HG02852 (cell line): ENCODE measurements around the gene POLD2.
"Not testable (repeated sequence)": the region's sequence is repeated elsewhere in the genome, so short reads cannot be mapped to it uniquely, and the experiment has no call there.

Experiments used
- ATAC-seq: cut with Tn5 transposase; IDR thresholded peaks from one replicate; pipeline ENCODE4 v1.9.1; 2021; ENCODE audit warnings: mild to moderate bottlenecking, moderate library complexity; ENCODE audit not compliant: unreplicated experiment

POLD2 gene

GRCh38 chr7:44139311-44140010 lies 16.1 kb upstream of the POLD2 start:
- ATAC-seq, result no peak

- ATAC-seq, result no peak
Observed at GRCh38 chr7:44138698-44139097, 15.3 kb upstream of the POLD2 start.

GRCh38 chr7:44136731-44137130 lies 13.4 kb upstream of the POLD2 start:
- no peak for ATAC-seq

DNA sequence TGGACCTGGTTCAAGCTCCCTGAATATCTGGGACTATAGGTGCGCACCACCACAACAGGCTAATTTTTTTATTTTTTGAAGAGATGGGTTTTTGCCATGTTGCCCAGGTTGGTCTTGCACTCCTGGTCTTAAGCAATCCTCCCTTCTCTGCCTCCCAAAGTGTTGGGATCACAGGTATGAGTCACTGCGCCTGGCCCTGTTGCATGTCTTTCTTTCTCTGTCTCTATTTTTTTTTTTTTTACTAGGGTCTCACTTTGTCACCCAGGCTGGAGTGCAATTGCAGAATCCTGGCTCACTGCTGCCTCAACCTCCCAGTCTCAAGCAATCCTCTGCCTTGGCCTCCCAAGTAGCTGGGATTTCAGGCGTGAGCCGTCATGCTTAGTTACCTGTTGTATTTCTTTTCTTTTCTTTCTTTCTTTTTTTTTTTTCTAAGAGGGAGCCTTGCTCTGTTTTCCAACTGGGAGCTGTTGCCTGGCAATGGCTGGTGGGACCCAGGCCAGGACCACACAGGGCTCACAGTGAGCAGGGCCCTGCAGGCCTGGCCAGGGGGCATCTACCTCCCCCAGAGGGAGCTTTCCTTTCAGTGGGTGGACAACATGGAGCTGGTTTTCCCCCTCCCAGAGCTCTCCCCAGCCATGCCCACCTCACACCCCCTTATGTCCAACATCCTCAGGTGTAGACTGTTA lies 11.7 kb upstream of the POLD2 start:
- ATAC-seq, result no peak

DNA sequence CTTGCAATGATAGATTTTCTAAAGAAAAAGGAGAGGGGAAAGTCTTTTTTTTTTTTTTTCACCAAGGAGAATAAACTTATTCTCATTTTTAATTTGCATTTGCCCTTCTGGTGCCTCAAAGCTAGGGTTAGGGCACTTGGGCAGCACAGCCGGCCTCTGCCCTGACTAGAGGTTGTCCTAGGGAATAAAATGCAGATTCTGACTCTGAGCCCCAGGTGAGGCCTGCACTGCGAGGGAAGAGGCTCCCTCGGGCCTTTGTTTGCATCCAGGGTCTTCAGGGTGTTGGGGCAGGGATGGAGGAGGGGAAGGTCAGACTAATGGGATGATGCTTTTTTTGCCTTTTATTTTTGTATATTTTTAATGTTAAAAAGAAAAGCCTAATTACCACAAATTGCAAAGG lies 9.9 kb upstream of the POLD2 start:
- ATAC-seq, result no peak

GRCh38 chr7:44132039-44132438 lies 8.7 kb upstream of the POLD2 start:
- ATAC-seq, result no peak

DNA sequence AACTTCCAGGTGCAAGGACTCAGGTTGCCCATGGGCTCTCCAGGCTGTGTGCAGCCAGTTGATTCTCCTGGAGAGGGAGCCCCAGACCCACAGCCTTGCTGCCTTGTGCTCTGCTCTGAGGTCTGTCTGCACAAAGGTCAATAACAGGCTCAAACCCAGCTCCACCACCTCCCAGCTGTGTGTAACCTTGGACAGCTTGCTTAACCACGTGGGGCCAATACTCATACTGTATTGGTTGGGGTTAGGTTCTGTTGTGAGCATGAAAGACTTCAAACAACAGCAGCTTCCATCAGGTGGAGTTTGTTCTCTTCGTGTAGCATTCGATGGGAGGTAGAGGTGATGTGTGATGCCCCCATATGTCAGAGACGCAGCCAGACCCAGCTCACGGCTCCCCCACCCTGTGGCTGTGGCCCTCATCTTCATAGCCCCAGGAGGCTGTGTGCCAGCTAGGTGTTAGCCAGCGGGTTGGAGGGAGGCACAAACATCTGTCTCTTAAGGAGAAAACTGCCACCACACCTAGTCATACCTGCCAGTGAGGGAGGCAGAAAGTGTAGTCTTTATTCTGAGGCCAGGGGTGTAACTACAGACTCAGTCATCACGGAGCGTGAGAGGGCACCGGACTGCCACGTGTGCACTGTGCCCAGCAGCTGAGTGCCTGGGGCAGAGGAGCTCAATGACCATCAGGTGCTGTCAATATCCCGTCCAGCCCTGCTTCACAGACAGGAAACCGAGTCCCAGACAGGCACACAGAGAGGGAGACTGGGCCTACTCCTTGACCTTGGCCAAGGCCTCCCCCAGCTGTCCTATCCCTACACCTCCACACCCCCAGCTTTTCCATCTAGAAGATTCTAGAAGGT lies 8.1 kb upstream of the POLD2 start:
- no peak for ATAC-seq

- ATAC-seq, result no peak
Observed at GRCh38 chr7:44128721-44129582, 5.6 kb upstream of the POLD2 start.

- no peak for ATAC-seq
Observed at GRCh38 chr7:44127161-44127560, 3.8 kb upstream of the POLD2 start.

- not testable (repeated sequence) for ATAC-seq
Observed at GRCh38 chr7:44126574-44126973, 3.2 kb upstream of the POLD2 start.

- no peak for ATAC-seq
Observed at GRCh38 chr7:44124822-44125202, 1.5 kb upstream of the POLD2 start.

DNA sequence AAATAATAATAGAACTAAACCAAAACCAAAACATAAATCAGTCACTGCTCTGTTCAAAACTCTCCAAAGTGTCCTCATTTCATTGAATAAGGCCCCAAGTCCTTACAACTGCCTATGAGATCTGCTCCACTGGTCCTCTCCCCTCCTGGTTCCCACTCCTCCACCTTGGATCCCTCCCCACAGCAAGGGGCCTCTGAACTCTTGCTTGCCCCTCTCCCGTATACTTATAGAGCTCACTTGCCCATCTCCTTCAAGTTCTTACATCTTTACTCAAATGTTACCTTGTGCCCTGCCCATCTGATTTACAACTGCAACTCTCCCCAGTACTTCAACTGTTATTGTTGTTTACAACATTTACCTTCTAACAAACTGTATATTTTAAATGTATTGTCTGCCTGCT lies 819 bp downstream of the POLD2 start:
- no peak for ATAC-seq

DNA sequence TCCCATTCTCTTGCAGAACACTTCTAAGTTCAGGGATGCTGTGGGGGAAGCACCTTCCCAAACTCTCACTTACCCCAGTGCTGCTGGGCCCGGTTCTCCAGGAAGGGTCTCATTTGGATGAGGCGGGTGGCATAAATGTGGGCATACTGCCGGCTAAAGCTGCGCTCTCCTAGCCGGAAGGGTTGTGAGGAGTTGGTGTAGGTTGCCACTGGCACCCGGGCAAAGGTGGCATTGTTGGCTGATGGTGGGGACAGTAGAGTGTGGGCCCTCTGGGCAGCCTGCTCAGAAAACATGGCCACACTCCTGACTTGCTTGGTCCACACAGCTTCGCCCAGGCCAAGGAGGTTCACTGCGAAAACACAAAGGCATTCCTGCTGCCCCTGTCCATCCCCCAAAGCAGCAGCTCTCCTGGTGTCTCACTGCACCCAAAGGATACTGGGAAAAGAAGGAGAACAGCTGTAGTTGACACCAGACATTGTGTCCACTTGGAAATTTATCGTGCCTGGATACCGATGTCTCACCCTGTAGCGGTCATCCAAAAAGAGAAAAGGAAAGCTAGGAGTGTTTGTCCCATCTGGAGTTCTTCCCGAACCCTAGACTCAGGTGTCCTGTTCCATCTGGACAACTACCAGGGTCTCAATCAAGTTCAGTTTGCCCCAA lies 1.5 kb downstream of the POLD2 start:
- ATAC-seq, result no peak

DNA sequence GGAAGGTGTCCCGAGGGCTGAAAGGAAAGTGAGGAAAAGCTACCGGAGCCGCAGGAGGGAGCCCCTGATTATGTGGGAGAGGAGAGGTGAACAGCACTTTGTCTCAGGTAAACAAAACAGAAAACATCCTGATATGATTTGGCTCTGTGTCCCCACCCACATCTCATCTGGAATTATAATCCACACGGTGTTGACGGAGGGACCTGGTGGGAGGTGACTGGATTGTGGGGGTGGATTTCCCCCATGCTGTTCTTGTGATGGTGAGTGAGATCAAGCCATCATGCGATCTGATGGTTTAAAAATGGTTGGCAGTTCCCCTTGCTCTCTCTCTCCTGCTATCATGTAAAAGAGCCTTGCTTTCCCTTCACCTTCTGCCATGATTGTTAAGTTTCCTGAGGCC lies 3.0 kb downstream of the POLD2 start:
- ATAC-seq, result no peak

DNA sequence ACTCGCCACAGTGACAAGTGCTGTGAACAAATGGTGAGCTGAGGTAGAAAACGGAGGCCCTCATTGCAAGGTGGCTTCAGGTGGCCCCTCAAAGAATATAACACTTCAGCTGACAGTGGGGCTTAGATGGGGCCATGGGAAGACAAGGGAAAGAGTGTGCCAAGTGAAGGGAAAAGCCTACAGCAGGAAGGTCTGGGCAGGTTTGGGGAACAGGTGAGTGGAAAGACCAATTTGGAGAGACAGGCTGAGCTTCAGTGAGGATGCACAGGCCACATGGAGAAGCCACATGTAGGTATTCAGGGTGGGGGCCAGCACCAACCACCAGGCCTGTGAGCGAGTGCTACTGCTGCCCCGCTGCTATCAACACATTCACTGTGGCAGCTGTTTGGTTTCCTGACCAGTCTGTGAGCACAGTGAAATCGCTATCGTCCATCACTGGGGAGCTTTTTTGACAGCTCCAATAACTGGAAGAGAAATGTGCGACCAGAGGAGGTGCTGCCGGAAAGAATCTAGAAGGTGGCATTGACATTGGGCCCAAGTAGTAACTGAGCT lies 3.4 kb downstream of the POLD2 start:
- no peak for ATAC-seq

DNA sequence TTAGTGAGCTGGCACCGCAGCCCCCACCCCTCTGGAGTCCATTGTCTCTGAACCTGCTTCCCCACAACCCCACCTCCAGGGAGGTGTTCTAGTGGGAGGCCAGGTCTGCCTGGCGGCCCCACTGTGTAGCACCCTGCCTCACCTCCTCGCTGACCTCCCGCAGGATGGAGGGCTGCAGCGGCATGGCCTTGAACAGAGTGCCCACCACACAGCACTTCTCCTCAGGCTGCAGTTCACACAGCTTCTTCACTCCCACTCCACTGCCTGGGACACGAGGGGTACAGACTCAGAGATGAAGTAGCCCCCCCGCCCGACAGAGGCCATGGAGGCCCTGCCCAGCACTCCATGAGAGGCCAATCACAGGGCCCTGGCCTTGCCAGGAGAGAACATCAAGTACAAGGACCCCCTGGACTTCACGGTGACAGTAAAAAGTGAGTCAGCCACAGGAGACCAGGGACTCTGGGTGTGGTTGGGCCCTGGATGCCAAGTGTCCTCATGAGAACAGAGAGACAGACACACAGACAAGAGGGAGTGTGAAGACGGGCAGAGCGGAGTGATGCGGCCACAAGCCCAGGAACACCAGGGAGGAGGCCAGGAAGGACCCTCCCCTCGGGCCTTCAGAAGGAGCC lies 5.4 kb downstream of the POLD2 start:
- no peak for ATAC-seq

DNA sequence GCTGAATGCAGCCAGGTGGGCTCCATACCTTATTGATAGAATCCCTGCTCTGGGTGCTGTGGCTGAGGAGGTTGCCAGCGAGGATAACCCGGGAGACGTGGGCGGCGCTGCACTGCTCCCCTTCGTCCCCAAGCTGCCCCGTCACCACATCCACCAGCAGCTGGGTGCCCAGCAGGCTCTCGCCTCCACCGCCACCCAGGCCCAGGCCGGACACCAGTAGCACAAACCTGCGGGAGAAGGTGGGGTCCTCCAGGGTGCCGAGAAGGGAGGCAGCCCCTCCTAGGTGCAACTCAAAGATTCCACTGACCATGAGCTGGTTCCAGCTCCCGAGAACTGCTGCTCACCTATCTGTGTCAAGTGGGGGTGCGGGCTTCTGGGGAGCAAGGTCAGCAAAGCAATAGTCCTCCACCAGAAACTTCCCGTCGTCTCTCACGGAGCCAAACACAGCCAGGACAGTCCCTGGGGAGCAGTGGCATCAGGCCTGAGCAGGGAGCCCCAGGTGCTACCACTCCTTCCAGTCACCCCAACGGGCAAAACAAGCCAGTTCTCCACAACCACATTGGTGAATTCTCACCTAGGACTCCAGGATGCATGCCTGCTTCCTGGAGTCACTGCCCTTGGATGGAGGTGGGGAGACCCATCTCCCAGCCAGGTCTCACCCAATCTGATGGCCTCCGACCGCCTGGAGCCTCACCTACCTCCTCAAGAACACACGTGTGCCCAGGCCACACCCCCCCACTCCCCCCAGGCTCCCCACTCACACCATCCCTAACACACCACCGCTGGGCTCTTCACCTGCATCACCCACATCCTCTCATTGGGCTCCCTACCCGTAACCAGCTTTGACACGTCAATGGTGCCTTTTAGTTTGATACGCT lies 6.3 kb downstream of the POLD2 start:
- no peak for ATAC-seq

- no peak for ATAC-seq
Observed at GRCh38 chr7:44116087-44116788, 7.1 kb downstream of the POLD2 start.
